Lung microvascular endothelial cell (primary cell): ENCODE measurements around the gene ELMO1. TPM values are rescaled to one million over a fixed set of nuclear protein-coding genes. Genes with fewer than 3 reads are reported as not detected.

Experiments used
- DNase-seq, 2 donors: peaks; one replicate each; pipeline versions ENCODE4 v3.0.0 to v3.0.0-alpha.2; 2010; ENCODE audit warnings: low read depth in 2 of 2
- total RNA-seq: library from RNA; depleted of rRNA; stranded (reverse); fragments of >200 nt; gene quantifications from 2 replicates; pipeline ENCODE4 v1.2.1, GENCODE V29; 2014

The ELMO1 gene
- total RNA-seq, 1 donor from 2014 or later: 36.5 TPM

GRCh38 chr7:37195388-37195787 is 253.3 kb downstream of the ELMO1 start:
- DNase-seq: no peak

- no peak for DNase-seq
These were observed 253.7 kb downstream of the ELMO1 start for GRCh38 chr7:37194943-37195342.

GRCh38 chr7:37193775-37194135 is 254.9 kb downstream of the ELMO1 start:
- DNase-seq: no peak

- DNase-seq: peak; percentile 56 to 84
These were observed 255.4 kb downstream of the ELMO1 start for GRCh38 chr7:37193087-37193774.

GRCh38 chr7:37191797-37192196 is 256.9 kb downstream of the ELMO1 start:
- DNase-seq: no peak

GRCh38 chr7:37187179-37187578 is 261.5 kb downstream of the ELMO1 start:
- no peak for DNase-seq

- no peak for DNase-seq
These were observed 261.9 kb downstream of the ELMO1 start for GRCh38 chr7:37186753-37187152.

GRCh38 chr7:37181550-37181932 is 267.1 kb downstream of the ELMO1 start:
- no peak for DNase-seq

GRCh38 chr7:37180828-37181549 is 267.7 kb downstream of the ELMO1 start:
- no peak for DNase-seq

- no peak for DNase-seq
These were observed 272.6 kb downstream of the ELMO1 start for GRCh38 chr7:37176079-37176478.

- no peak for DNase-seq
These were observed 274.2 kb downstream of the ELMO1 start for GRCh38 chr7:37174460-37174859.

GRCh38 chr7:37173670-37174069 is 275.0 kb downstream of the ELMO1 start:
- no peak for DNase-seq

- no peak for DNase-seq
These were observed 286.6 kb downstream of the ELMO1 start for GRCh38 chr7:37162106-37162505.

- no peak for DNase-seq
These were observed 288.0 kb downstream of the ELMO1 start for GRCh38 chr7:37160656-37161055.

GRCh38 chr7:37153376-37153775 is 295.3 kb downstream of the ELMO1 start:
- no peak for DNase-seq

- no peak for DNase-seq
These were observed 296.8 kb downstream of the ELMO1 start for GRCh38 chr7:37151741-37152413.

GRCh38 chr7:37150856-37151255 is 297.8 kb downstream of the ELMO1 start:
- no peak for DNase-seq

GRCh38 chr7:37150180-37150579 is 298.5 kb downstream of the ELMO1 start:
- DNase-seq: no peak

GRCh38 chr7:37149773-37150124 is 298.9 kb downstream of the ELMO1 start:
- no peak for DNase-seq

GRCh38 chr7:37149051-37149772 is 299.5 kb downstream of the ELMO1 start:
- peak in 1 of 2 donors; percentile 24 for DNase-seq

GRCh38 chr7:37145682-37146081 is 303.0 kb downstream of the ELMO1 start:
- DNase-seq: no peak

- DNase-seq: no peak
These were observed 304.2 kb downstream of the ELMO1 start for GRCh38 chr7:37144423-37144822.
